ENCODE data around the gene OR52I1.
A peak's percentile ranks its signal among the peaks of the same experiment; 100 is the strongest.

The OR52I1 gene

GRCh38 chr11:4593739-4594138 lies at the start of gene OR52I1:
Gene OR52I1, plus strand, starts transcription at chr11:4594039. Its CDS starts 0 bp downstream, at chr11:4594039.
- DNase-seq (ENCODE audit: low spot score) = no peak

DNA sequence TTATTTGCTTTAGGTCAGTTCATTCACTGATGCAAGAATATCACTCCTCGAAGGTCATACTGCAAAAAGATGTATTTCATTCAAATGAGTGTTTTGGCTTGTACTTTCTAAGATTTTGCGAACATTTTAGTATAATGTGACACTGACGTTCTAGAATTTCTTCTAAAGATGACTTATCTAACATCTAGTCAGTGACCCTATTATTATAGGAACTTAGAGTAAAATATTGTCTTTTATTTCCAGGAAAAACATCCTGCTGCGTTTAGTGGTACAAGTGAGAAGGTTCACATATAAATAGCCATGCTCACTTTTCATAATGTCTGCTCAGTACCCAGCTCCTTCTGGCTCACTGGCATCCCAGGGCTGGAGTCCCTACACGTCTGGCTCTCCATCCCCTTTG lies 48.9 kb upstream of the OR52I1 start, which contains the start of gene OR52M1:
TSS of gene OR52M1 (plus strand) at position 301 of the 400 bp plus-strand sequence. CDS start at position 301, 0 bp downstream.
- DNase-seq (ENCODE audit: low spot score) = no peak

DNA sequence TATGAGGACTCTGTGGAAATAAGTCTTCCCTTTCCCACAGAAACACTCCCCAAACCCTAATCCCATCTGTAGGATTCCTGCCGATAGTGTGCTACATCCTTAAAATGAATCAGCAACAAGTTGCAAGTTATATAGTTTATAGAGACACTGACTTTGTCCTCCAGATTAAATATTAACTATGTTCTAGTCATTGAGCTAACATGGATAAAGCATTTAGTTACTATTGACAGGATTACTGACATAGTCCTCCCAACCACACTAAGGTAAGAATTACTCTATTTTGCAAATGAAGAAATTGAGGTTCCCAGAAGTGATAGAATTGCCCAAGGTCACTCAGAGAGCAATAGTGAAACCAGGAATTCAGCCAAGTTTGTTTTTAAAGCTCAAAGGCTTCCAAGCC lies 47.0 kb upstream of the OR52I1 start:
- no peak for DNase-seq (ENCODE audit: low spot score)

GRCh38 chr11:4547416-4547815 lies 46.4 kb upstream of the OR52I1 start:
- DNase-seq (ENCODE audit: low spot score) = no peak

GRCh38 chr11:4551346-4551979 lies 42.4 kb upstream of the OR52I1 start:
- no peak for DNase-seq (ENCODE audit: low spot score)

GRCh38 chr11:4559527-4560440 lies 34.1 kb upstream of the OR52I1 start:
- no peak for DNase-seq (ENCODE audit: low spot score)

DNA sequence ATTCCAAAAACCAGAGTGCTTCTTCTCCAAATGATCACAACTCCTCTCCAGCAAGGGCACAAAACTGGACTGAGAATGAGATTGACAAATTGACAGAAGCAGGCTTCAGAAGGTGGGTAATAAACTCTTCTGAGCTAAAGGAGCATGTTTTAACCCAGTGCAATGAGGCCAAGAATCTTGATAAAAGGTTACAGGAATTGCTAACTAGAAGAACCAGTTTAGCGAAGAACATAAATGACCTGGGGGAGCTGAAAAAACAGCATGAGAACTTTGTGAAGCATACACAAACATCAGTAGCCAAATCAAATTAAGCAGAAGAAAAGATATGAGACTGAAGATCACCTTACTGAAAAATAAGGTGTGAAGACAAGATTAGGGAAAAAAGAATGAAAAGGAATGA lies 33.4 kb upstream of the OR52I1 start:
- no peak for DNase-seq (ENCODE audit: low spot score)

DNA sequence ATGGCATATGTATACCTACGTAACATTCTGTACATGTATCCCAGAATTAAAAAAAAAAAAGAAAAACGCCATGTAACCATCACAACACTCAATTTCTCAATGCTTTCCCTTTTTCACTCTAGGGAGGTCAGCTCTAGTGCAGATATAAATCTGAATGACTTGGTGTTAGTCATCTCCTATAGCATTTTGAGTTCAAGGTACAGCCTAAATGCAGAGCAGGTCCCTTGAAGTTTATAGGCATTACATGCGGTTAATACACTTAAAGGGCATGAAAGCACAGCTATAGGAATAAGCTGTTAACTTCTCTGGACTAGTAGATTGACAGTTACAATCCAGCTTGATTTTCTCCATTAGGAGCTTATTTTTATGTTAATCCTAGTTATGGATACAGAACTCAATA lies 28.5 kb upstream of the OR52I1 start:
- no peak for DNase-seq (ENCODE audit: low spot score)

GRCh38 chr11:4569075-4569474 lies 24.8 kb upstream of the OR52I1 start:
- DNase-seq (ENCODE audit: low spot score) = no peak

DNA sequence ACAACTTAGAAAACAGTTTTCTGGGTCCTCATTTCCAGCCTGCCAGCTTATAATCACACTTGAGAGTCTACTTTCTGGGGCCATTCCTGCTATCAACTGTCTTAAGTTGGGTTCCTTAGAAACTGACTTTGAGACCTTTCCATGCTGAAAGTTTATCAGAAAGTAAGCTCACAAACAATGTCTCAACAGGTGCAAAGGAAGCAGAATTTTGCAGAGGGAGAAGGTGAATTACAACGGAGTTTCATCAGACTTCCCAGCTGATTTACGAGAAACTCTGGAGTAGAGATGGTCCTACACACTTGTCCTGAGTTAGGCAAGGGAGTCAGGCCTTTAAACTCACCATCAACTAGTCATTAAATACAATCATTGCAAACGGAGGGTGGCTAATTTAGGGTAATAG lies 17.0 kb upstream of the OR52I1 start:
- no peak for DNase-seq (ENCODE audit: low spot score)

- no peak for DNase-seq (ENCODE audit: low spot score)
These were observed 16.1 kb upstream of the OR52I1 start for GRCh38 chr11:4577761-4578160.

GRCh38 chr11:4578624-4579023 lies 15.2 kb upstream of the OR52I1 start:
- no peak for DNase-seq (ENCODE audit: low spot score)

GRCh38 chr11:4580124-4580523 lies 13.7 kb upstream of the OR52I1 start:
- no peak for DNase-seq (ENCODE audit: low spot score)

DNA sequence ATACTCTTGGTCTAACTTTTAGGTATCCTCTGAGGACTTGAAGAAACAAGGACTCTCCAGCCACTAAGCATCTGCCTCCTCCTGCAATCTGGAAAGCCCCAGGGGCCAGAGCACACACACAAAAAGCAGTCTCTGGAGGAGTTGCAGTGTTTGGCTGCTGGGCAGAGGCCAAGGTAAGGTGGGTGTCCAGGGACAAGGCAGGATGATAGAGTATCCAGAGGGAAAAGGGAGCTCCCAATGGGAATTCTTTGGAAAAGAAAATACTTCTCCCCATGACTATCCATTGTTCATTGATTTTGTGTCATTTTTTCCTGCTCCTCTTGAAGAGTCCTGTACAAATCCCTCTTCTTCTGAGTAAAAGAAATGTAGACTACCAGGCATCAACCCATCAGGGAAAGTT lies 12.4 kb upstream of the OR52I1 start, which contains the start of gene OR52I2:
TSS of gene OR52I2 (plus strand) at position 301 of the 400 bp plus-strand sequence.
- DNase-seq (ENCODE audit: low spot score) = no peak

DNA sequence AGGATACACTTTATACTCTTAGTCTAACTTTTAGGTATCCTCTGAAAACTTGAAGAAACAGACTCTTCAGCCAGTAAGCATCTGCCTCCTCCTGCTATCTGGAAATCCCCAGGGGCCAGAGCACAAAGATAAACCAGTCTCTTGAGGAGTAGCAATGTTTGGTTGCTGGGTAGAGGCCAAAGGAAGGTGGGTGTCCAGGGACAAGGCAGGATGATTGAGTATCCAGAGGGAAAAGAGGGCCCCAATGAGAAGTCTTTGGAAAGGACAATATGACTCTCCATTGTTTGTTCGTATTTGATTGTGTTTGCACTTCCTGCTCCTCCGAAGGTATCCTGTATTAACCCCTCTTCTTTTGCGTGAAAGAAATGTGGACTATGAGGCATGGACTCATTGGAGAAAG lies 4.8 kb upstream of the OR52I1 start:
- DNase-seq (ENCODE audit: low spot score) = no peak

GRCh38 chr11:4605057-4605456 lies 11.2 kb downstream of the OR52I1 start:
- DNase-seq (ENCODE audit: low spot score) = no peak

GRCh38 chr11:4606231-4607015 lies 12.6 kb downstream of the OR52I1 start:
- DNase-seq (ENCODE audit: low spot score) = no peak

- DNase-seq (ENCODE audit: low spot score) = peak; percentile 14
These were observed 13.3 kb downstream of the OR52I1 start for GRCh38 chr11:4607096-4607495.

DNA sequence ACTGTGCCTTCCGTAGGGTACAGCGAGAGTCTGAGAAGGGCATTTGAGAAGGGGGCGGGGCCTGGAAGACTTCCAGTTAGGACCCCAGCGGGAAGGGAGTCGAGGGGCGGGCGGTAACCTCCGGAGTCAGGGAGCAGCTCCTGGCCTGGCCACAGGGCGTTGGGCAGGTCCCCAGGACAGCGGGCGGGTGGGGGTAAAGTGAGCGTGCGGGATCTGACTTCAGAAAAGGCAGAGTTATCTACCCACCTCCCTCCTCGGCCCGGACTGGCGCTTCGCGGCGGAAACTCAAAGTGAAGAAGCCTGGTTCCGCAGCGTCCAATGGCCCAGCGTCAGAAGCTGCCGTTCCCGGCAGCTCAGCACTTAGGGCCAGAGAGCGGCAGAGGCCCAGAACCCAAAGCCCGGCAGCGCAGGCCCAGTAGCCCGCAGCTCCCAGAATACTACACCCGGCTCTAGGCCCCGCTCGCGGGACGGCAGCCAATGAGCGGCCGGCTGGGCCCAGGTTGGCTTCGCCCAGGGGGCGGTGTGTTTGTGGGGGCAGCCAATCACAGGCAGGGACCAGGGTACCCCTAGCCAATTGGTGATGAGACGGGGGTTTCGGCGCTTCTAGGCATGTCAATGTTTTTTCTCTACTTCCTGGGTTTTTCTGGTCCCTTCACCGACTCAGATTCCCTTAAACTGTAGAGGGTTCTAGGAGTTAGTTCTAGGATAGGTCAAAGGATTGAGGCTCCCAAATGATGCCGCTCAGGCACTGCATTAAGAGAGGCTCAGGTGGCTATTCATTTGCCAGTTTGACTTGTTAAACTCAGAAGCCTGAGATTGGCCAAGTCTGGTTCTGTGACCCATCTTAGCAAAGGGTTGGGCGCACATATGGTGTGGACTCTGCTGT lies 14.2 kb downstream of the OR52I1 start, which contains the start of gene TRIM68:
TSS of gene TRIM68 (minus strand) at position 451 of the 886 bp plus-strand sequence. CDS start 2,727 bp downstream, outside the sequence.
- DNase-seq (ENCODE audit: low spot score) = peak; percentile 87

- no peak for DNase-seq (ENCODE audit: low spot score)
These were observed 16.6 kb downstream of the OR52I1 start for GRCh38 chr11:4610258-4610935.

DNA sequence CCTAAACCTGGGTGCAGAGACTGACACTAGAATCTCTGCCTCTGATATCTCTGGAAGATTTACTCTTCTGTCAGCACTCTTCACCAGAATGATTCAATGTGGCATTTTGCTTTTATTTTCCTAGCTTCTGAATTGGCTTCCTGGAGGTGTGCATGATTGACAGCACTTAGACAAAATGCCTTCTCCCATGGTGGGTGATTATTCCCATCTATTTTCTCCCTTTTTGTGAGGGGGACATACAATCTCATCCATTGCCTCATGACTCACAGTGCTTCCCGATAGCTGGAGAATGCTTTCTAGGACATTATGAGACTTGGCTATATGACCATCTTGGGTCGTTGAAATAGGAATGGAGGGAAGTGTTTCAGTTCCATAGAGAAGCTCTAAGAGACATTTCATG lies 18.1 kb downstream of the OR52I1 start:
- no peak for DNase-seq (ENCODE audit: low spot score)
